HG02623 (cell line): ENCODE results near the gene SYTL1.

Source experiments
- ATAC-seq: cut with Tn5 transposase; IDR thresholded peaks from one replicate; pipeline ENCODE4 v1.9.1; 2021; ENCODE audit warnings: moderate library complexity; ENCODE audit not compliant: unreplicated experiment

The SYTL1 gene

GRCh38 chr1:27346991-27347624 lies 5.3 kb downstream of the SYTL1 start:
- no peak for ATAC-seq

- no peak for ATAC-seq
These were observed 7.3 kb downstream of the SYTL1 start for GRCh38 chr1:27348861-27349783.

GRCh38 chr1:27349784-27350662 lies 8.2 kb downstream of the SYTL1 start:
- no peak for ATAC-seq

- ATAC-seq = no peak
These were observed 9.1 kb downstream of the SYTL1 start for GRCh38 chr1:27350663-27351540.

- no peak for ATAC-seq
These were observed 9.8 kb downstream of the SYTL1 start for GRCh38 chr1:27351541-27352107.

GRCh38 chr1:27353166-27353565 lies 11.3 kb downstream of the SYTL1 start:
- ATAC-seq = no peak

- ATAC-seq = no peak
These were observed 11.8 kb downstream of the SYTL1 start for GRCh38 chr1:27353629-27354028.

GRCh38 chr1:27355683-27356082 lies 13.9 kb downstream of the SYTL1 start:
- no peak for ATAC-seq

GRCh38 chr1:27356277-27356618 lies 14.4 kb downstream of the SYTL1 start:
- no peak for ATAC-seq

GRCh38 chr1:27356619-27357280 lies 14.9 kb downstream of the SYTL1 start:
- ATAC-seq = no peak

GRCh38 chr1:27357281-27358037 lies 15.6 kb downstream of the SYTL1 start:
- no peak for ATAC-seq

- no peak for ATAC-seq
These were observed 16.5 kb downstream of the SYTL1 start for GRCh38 chr1:27358038-27358927.

GRCh38 chr1:27358928-27359313 lies 17.1 kb downstream of the SYTL1 start:
- no peak for ATAC-seq

- no peak for ATAC-seq
These were observed 18.0 kb downstream of the SYTL1 start for GRCh38 chr1:27359822-27360158.

GRCh38 chr1:27360159-27361043 lies 18.6 kb downstream of the SYTL1 start:
- ATAC-seq = no peak

GRCh38 chr1:27361044-27361402 lies 19.2 kb downstream of the SYTL1 start:
- ATAC-seq = no peak

- ATAC-seq = no peak
These were observed 19.7 kb downstream of the SYTL1 start for GRCh38 chr1:27361553-27361952.
